Neuronal stem cell (in vitro differentiated cells): ENCODE data around the gene GUCY2C. TPM values are rescaled to one million over a fixed set of nuclear protein-coding genes. Genes with fewer than 3 reads are reported as not detected.

Experiments used
- DNase-seq: peaks from one replicate; pipeline ENCODE4 v3.0.0-alpha.2; 2013; ENCODE audit warnings: low spot score
- H2AFZ ChIP-seq: one replicate; pipeline ENCODE4 v1.6.1; 2013; ENCODE audit warnings: mild to moderate bottlenecking, low read length, inconsistent platforms
- H2AK5ac ChIP-seq: 2 replicates; pipeline ENCODE4 v1.6.1; 2013; ENCODE audit warnings: low read depth, mild to moderate bottlenecking, inconsistent platforms, low read length, moderate library complexity, mixed read lengths
- H2BK120ac ChIP-seq: 2 replicates; pipeline ENCODE4 v1.6.1; 2013; ENCODE audit warnings: low read depth, mild to moderate bottlenecking, inconsistent platforms, low read length, moderate library complexity, mixed read lengths
- H2BK12ac ChIP-seq: one replicate; pipeline ENCODE4 v1.6.1; 2013; ENCODE audit warnings: low read length, inconsistent platforms
- H2BK15ac ChIP-seq: 2 replicates; pipeline ENCODE4 v1.6.1; 2013; ENCODE audit warnings: mild to moderate bottlenecking, low read length, inconsistent platforms, mixed read lengths
- H2BK5ac ChIP-seq: one replicate; pipeline ENCODE4 v1.6.1; 2013; ENCODE audit warnings: inconsistent platforms, mild to moderate bottlenecking, low read length, moderate library complexity
- H3K14ac ChIP-seq: one replicate; pipeline ENCODE4 v1.6.1; 2013; ENCODE audit warnings: low read length, inconsistent platforms
- H3K18ac ChIP-seq: 2 replicates; pipeline ENCODE4 v1.6.1; 2013; ENCODE audit warnings: low read length, inconsistent platforms
- H3K23ac ChIP-seq: 2 replicates; pipeline ENCODE4 v1.6.1; 2013; ENCODE audit warnings: low read depth, mild to moderate bottlenecking, mixed read lengths, low read length, inconsistent platforms; ENCODE audit not compliant: poor library complexity
- H3K27ac ChIP-seq: replicated peaks from 3 replicates; pipeline ENCODE4 v1.5.1; 2013; ENCODE audit warnings: low read length, inconsistent platforms
- H3K27me3 ChIP-seq, 3 experiments: 2 replicates each; pipeline ENCODE4 v1.6.1; 2013; ENCODE audit warnings: low read length in 3 of 3, mild to moderate bottlenecking in 2 of 3, inconsistent platforms in 1 of 3, low read depth in 1 of 3, mixed read lengths in 1 of 3, moderate library complexity in 1 of 3; ENCODE audit not compliant: control insufficient read depth in 3 of 3, insufficient read depth in 3 of 3
- H3K36me3 ChIP-seq, 2 donors: replicated peaks in 1 of 2; 2 replicates each; pipeline ENCODE4 v1.6.1; 2013; ENCODE audit warnings: low read length in 2 of 2; ENCODE audit not compliant: control insufficient read depth in 2 of 2, insufficient read depth in 2 of 2
- H3K4ac ChIP-seq: 2 replicates; pipeline ENCODE4 v1.6.1; 2013; ENCODE audit warnings: inconsistent platforms, mild to moderate bottlenecking, low read length, moderate library complexity
- H3K4me1 ChIP-seq, 2 donors: 1 replicate in 1 of 2; 2 replicates in 1 of 2; pipeline ENCODE4 v1.6.1; 2013; ENCODE audit warnings: low read length in 2 of 2, low read depth in 1 of 2; ENCODE audit not compliant: control insufficient read depth in 2 of 2, insufficient read depth in 1 of 2
- H3K4me2 ChIP-seq: one replicate; pipeline ENCODE4 v1.6.1; 2013; ENCODE audit warnings: mild to moderate bottlenecking, low read length, inconsistent platforms; ENCODE audit not compliant: insufficient read depth, poor library complexity, severe bottlenecking
- H3K4me3 ChIP-seq, 2 donors: 2 replicates each; pipeline ENCODE4 v1.5.1; 2013; ENCODE audit warnings: low read length in 2 of 2, mild to moderate bottlenecking in 2 of 2, inconsistent platforms in 1 of 2, moderate library complexity in 1 of 2
- H3K79me1 ChIP-seq: one replicate; pipeline ENCODE4 v1.6.1; 2013; ENCODE audit warnings: low read depth, mild to moderate bottlenecking, inconsistent platforms, low read length, moderate library complexity
- H3K9ac ChIP-seq: one replicate; pipeline ENCODE4 v1.6.1; 2013; ENCODE audit warnings: mild to moderate bottlenecking, low read depth, low read length, inconsistent platforms; ENCODE audit not compliant: poor library complexity
- H3K9me3 ChIP-seq, 2 donors: replicated peaks in 1 of 2; 2 replicates each; pipeline versions ENCODE3 to v1.6.1; 2013; ENCODE audit warnings: low read length in 2 of 2, mild to moderate bottlenecking in 2 of 2, inconsistent platforms in 1 of 2, low read depth in 1 of 2, mixed read lengths in 1 of 2, moderate library complexity in 1 of 2; ENCODE audit not compliant: control insufficient read depth in 2 of 2, insufficient read depth in 1 of 2
- H4K8ac ChIP-seq: one replicate; pipeline ENCODE4 v1.6.1; 2013; ENCODE audit warnings: low read depth, mild to moderate bottlenecking, inconsistent platforms, low read length, moderate library complexity
- H4K91ac ChIP-seq: one replicate; pipeline ENCODE4 v1.6.1; 2013; ENCODE audit warnings: low read length, low read depth, mild to moderate bottlenecking, inconsistent platforms; ENCODE audit not compliant: poor library complexity
- WGBS, 2 donors: extraction: QIAGEN DNeasy Blood & Tissue Kit; methylation state at CpG; one replicate each; pipeline ENCODE4 v1.1.7; 2013; ENCODE audit warnings: missing lambda C conversion rate in 2 of 2, mixed read lengths in 1 of 2; ENCODE audit not compliant: insufficient read length in 2 of 2, insufficient replicate concordance in 1 of 2; ENCODE audit errors: extremely low coverage in 2 of 2; 5-methylcytosine and 5-hydroxymethylcytosine counted together
- polyA plus RNA-seq, 2 experiments: library from polyadenylated mRNA; stranded (reverse); fragments of 200-250 nt; gene quantifications; one replicate each; pipeline ENCODE4 v1.2.3, GENCODE V29; 2013

GUCY2C gene
- polyA plus RNA-seq (2013, experiment 1 of 2), result 0.01 TPM
- polyA plus RNA-seq (2013, experiment 2 of 2), result 0.01 TPM

DNA sequence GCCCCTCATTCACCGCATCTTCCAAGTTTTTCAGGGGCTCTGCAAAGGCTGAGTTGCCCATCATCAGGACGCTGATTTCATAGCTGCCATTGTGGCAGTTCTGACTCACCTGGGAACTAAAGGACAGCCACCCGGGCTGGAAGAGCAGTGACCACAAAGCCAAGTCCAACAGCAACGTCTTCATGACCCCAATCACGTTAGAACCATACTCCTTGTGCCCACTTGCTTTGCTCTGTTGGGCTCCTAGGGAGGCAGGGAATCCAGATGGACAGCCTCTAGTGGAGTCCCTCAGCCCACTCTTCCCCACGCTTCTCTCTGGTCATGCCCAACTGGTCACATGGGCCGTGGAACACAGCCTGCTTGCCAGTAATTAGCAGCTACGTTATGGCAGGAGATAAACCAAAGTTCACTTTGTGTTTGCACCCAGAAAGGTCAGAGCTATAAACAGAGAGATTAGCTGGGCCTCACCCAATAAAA, at the start of gene GUCY2C:
TSS of gene GUCY2C (minus strand) at position 335 of the 477 bp plus-strand sequence. CDS start at position 184, 151 bp downstream.
- Histone ChIP-seq H3K79me1 (no peaks in the 10 kb centered on the region), H2BK5ac (no peak within 1 kb of the TSS), H2AK5ac (no peak within 1 kb of the TSS), H4K8ac (no peak within 1 kb of the TSS), H3K4me2 (no peak within 1 kb of the TSS), H3K14ac (no peak within 1 kb of the TSS), H3K27ac (no peak within 1 kb of the TSS), H4K91ac (no peak within 1 kb of the TSS), H2BK120ac (no peak within 1 kb of the TSS), H3K9ac (no peak within 1 kb of the TSS), H3K36me3 (no peaks in the 10 kb centered on the region), H3K9me3 (peaks cover 0 to 4% of the 10 kb centered on the region in 2 donors), H3K27me3 (no peaks in the 10 kb centered on the region), H3K4me1 (no peaks in the 10 kb centered on the region), H2BK15ac (no peak within 1 kb of the TSS), H2AFZ (no peak within 1 kb of the TSS), H3K18ac (no peak within 1 kb of the TSS), H3K4me3 (no peak within 1 kb of the TSS), H2BK12ac (no peak within 1 kb of the TSS), H3K23ac (no peak within 1 kb of the TSS), H3K4ac (no peak within 1 kb of the TSS)
- DNase-seq, result no peak
- no CpG with 5 or more reads among the region's 8 CpGs for WGBS, 2 donors

DNA sequence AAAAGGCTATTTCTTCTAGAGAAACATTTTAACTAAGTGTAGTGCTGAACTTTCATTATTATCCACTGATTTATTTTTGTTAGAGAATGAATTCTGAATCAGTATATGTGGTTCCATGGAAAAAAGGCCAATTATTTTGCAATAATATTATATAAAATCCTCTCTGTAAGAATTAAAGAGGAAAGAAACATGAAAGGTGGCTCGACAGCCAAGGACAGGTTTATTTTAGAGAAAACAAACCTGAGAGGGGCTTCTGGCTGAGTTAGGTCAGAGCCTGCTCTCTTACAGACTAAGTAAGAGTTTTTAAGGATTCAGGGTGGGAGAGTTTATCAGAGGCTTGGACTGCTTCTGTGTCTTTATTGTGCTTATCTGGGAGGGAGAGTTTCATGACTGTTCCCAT, 46.7 kb upstream of the GUCY2C start:
- Histone ChIP-seq H3K23ac (no peak overlapping the region), H3K4ac (no peak overlapping the region), H2BK5ac (no peak overlapping the region), H3K79me1 (no peaks in the 10 kb centered on the region), H3K9me3 (peaks cover 0 to 5% of the 10 kb centered on the region in 2 donors), H3K27ac (no peak overlapping the region), H2BK120ac (no peak overlapping the region), H3K4me2 (no peak overlapping the region), H3K4me1 (no peaks in the 10 kb centered on the region), H3K9ac (no peak overlapping the region), H2BK15ac (no peak overlapping the region), H4K91ac (no peak overlapping the region), H3K4me3 (no peak overlapping the region), H3K27me3 (no peaks in the 10 kb centered on the region), H3K36me3 (no peaks in the 10 kb centered on the region), H3K18ac (no peak overlapping the region), H2AFZ (no peak overlapping the region), H2AK5ac (no peak overlapping the region), H4K8ac (no peak overlapping the region), H2BK12ac (no peak overlapping the region), H3K14ac (no peak overlapping the region)
- WGBS, 2 donors, result no CpG with 5 or more reads among the region's 1 CpG
- no peak for DNase-seq

DNA sequence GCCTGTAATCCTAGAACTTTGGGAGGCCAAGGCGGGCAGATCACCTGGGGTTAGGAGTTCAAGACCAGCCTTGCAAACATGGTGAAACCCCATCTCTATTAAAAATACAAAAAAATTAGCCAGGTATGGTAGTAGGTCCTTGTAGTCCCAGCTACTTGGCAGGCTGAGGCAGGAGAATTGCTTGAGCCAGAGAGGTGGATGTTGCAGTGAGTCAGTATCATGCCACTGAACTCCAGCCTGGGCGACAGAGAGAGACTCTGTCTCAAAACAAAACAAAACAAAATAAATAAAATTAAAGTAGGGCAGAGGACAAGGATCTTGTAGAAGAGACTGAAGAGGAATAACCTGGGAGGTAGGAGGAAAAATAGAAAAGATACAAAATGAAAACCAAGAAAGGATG, 45.5 kb upstream of the GUCY2C start:
- Histone ChIP-seq H3K4me3 (no peak overlapping the region), H2BK5ac (no peak overlapping the region), H2BK120ac (no peak overlapping the region), H3K9me3 (peaks cover 0 to 3% of the 10 kb centered on the region in 2 donors), H3K27ac (no peak overlapping the region), H2AK5ac (no peak overlapping the region), H3K36me3 (no peaks in the 10 kb centered on the region), H3K14ac (no peak overlapping the region), H4K91ac (no peak overlapping the region), H2BK12ac (no peak overlapping the region), H4K8ac (no peak overlapping the region), H3K79me1 (no peaks in the 10 kb centered on the region), H3K4ac (no peak overlapping the region), H2BK15ac (no peak overlapping the region), H3K27me3 (no peaks in the 10 kb centered on the region), H3K23ac (no peak overlapping the region), H2AFZ (no peak overlapping the region), H3K4me1 (no peaks in the 10 kb centered on the region), H3K4me2 (no peak overlapping the region), H3K18ac (no peak overlapping the region), H3K9ac (no peak overlapping the region)
- no peak for DNase-seq
- no CpG with 5 or more reads among the region's 2 CpGs for WGBS, 2 donors

GRCh38 chr12:14741153-14741552, 44.8 kb upstream of the GUCY2C start:
- Histone ChIP-seq H3K4me3 (no peak overlapping the region), H3K27me3 (no peaks in the 10 kb centered on the region), H2BK120ac (no peak overlapping the region), H3K4ac (no peak overlapping the region), H2BK12ac (no peak overlapping the region), H4K8ac (no peak overlapping the region), H3K18ac (no peak overlapping the region), H3K4me2 (no peak overlapping the region), H3K79me1 (no peaks in the 10 kb centered on the region), H3K9me3 (peaks cover 0 to 3% of the 10 kb centered on the region in 2 donors), H2AFZ (no peak overlapping the region), H3K36me3 (no peaks in the 10 kb centered on the region), H2BK15ac (no peak overlapping the region), H3K14ac (no peak overlapping the region), H4K91ac (no peak overlapping the region), H2AK5ac (no peak overlapping the region), H2BK5ac (no peak overlapping the region), H3K27ac (no peak overlapping the region), H3K9ac (no peak overlapping the region), H3K23ac (no peak overlapping the region), H3K4me1 (no peaks in the 10 kb centered on the region)
- DNase-seq, result no peak
- WGBS, 2 donors, result no CpG with 5 or more reads among the region's 4 CpGs
